GM12864 (cell line): ENCODE results near the gene OPCML.

ENCODE experiments used
- DNase-seq: peaks from one replicate; pipeline ENCODE4 v3.0.0-alpha.2; 2011; ENCODE audit warnings: low read depth
- H3K4me3 ChIP-seq: 2 replicates; pipeline ENCODE4 v1.5.1; 2011; ENCODE audit warnings: mild to moderate bottlenecking, low read depth, low read length, control low read depth
- TF ChIP-seq, protein P1 (sequence below): IDR thresholded peaks from 2 replicates; pipeline ENCODE4 v1.5.1; 2011; ENCODE audit warnings: low read depth, mild to moderate bottlenecking, moderate library complexity, low read length, control low read depth, inconsistent platforms; ENCODE audit errors: missing control alignments

Gene OPCML

DNA sequence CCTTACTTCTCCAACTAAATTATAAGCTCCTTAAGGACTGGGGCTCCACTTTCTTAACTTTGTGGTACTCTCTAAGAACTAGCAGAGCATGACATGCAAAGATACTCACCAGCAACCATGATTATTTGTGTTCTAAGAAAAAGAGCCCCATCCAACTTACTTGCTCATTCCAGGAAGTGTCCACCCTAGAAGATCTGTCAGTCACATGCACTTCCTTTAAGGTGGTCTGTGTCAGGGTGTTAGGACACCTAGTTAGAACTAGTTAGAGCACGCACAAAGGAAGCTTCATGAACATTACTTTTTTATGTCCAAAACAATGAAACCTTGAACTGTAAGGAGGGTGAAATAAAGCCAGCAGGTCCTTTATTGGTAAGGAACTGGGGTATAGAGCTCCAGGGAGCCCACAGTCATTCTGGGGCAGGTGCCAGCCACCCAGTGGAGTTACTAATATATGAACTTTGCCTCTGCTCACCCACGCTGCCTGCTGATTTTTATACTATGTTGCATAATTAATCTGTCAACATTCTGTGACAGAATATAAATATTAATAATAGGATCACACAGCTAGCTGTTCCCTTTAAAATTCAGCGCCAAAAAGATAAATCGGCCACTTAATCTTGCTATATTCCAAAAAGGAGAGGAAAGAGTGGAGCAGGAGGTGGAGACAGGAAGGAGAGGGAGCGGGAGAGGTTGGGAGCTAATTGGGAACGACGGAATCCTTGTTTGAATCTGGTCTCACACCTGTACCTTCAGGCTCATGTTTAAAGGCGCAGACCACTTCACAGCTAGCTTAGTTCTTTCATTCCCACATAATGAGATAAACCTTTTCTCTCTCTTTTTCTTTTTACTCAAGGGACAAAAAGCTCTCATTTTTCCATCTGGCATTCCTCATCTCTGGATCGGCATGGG, 755.0 kb downstream of the OPCML start:
- DNase-seq: no peak
- TF ChIP-seq, protein P1, sequence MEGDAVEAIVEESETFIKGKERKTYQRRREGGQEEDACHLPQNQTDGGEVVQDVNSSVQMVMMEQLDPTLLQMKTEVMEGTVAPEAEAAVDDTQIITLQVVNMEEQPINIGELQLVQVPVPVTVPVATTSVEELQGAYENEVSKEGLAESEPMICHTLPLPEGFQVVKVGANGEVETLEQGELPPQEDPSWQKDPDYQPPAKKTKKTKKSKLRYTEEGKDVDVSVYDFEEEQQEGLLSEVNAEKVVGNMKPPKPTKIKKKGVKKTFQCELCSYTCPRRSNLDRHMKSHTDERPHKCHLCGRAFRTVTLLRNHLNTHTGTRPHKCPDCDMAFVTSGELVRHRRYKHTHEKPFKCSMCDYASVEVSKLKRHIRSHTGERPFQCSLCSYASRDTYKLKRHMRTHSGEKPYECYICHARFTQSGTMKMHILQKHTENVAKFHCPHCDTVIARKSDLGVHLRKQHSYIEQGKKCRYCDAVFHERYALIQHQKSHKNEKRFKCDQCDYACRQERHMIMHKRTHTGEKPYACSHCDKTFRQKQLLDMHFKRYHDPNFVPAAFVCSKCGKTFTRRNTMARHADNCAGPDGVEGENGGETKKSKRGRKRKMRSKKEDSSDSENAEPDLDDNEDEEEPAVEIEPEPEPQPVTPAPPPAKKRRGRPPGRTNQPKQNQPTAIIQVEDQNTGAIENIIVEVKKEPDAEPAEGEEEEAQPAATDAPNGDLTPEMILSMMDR: no peak
- H3K4me3 ChIP-seq: no peak overlapping the region

- H3K4me3 ChIP-seq: no peak overlapping the region
- DNase-seq: no peak
- TF ChIP-seq, protein P1: no peak
Measured at GRCh38 chr11:132773751-132774150, 758.5 kb downstream of the OPCML start.

- no peak overlapping the region for H3K4me3 ChIP-seq
- TF ChIP-seq, protein P1: no peak
- no peak for DNase-seq
Measured at GRCh38 chr11:132772703-132773545, 759.4 kb downstream of the OPCML start.

GRCh38 chr11:132771746-132772145, 760.6 kb downstream of the OPCML start:
- TF ChIP-seq, protein P1: no peak
- no peak for DNase-seq
- no peak overlapping the region for H3K4me3 ChIP-seq

DNA sequence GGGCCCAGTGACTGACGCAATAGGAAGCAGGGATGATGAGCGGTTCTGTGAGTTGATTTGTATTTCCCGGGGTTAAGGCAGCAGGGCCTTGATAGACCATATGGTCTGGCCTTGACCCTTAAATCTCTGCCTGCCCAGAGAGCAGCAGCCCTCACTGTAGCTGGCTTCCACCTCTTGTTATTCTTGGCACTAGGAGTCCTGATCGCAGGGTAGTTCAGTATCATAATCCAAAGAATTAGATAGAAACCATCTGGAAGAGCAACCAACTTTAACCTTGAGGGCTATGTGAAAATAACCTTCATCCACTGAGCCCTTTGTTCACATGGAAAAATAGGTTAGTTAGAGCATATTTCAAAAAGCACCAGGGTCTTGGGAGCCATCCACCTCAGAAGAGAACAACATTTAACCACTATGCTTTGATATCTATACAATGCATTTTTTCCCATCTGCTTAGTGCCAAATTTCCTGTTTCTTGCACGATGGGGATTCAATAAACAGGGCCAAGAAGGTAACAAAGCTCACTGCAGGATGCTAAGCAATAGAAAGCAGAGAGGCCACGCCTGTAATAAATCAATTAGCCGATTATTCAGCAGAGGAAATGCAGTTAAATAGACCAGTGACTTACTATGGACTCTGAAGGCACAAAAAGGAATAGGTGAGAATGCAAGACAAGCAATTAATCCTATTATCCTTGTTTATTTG, 761.3 kb downstream of the OPCML start:
- DNase-seq: no peak
- TF ChIP-seq, protein P1: no peak
- H3K4me3 ChIP-seq: no peak overlapping the region

DNA sequence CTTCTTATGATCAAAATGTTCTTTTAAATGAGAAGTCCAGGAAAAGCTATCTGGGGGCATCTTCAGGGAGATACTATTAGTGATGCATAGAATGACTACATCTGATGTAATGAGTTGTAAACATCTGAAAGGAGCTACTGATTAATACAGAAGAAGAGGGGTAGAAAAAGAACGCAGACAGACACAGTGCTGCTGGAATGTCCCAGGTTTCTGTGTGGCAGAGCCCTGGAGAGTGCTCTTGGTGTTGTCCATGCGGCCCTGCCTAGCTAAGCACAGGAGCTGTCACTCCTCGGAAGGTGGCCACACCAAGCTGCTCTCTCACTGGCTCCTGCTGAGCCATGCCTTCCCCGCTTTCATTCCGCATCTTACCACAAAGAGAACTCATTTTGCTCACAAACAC, 768.8 kb downstream of the OPCML start:
- H3K4me3 ChIP-seq: no peak overlapping the region
- TF ChIP-seq, protein P1: no peak
- no peak for DNase-seq
